T-helper 1 cell treated with Interleukin-12 subunit alpha and Interleukin-12 subunit beta and Interleukin-4 antibody, amounts not matched to agents 30 ng/mL and 1 ng/mL, for 36 hours (primary cell): Measurements from ENCODE around the gene ZBTB43. TPM values are rescaled to one million over a fixed set of nuclear protein-coding genes. Genes with fewer than 3 reads are reported as not detected.
"Not testable (repeated sequence)": the region's sequence is repeated elsewhere in the genome, so short reads cannot be mapped to it uniquely, and the experiment has no call there.

ENCODE experiments used
- intact Hi-C: fragments of 100-400 bp; cut with micrococcal nuclease; formaldehyde crosslinking; loops from one replicate; pipeline ENCODE4 v1.15.1; 2024
- total RNA-seq: library from RNA; stranded (reverse); gene quantifications from 2 replicates; pipeline ENCODE4 v1.2.3, GENCODE V29; 2022

The ZBTB43 gene
- total RNA-seq, 1 donor from 2014 or later: 23.6 TPM

DNA sequence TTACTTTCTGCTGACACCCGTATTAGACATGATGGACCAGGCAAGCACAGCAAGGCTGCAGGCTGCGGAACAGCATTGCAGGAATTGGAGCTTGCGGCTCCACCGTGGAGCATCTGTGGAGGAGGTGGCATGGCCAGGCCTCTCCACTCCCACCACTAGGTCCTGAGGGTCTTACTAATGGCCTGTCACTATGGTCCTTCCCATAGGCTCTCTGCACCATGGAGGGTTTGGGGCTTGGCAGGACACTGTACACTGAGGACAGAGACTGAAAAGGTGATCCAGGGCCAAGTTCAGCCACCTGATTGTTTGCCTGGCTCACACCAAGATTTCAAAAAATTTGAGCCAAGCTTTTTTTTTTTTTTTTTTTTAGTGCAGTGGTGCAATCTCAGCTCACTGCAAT, 14.3 kb upstream of the ZBTB43 start:
- intact Hi-C loops: no loop called here

GRCh38 chr9:126791406-126792230, 13.2 kb upstream of the ZBTB43 start:
- intact Hi-C loops: no loop called here

DNA sequence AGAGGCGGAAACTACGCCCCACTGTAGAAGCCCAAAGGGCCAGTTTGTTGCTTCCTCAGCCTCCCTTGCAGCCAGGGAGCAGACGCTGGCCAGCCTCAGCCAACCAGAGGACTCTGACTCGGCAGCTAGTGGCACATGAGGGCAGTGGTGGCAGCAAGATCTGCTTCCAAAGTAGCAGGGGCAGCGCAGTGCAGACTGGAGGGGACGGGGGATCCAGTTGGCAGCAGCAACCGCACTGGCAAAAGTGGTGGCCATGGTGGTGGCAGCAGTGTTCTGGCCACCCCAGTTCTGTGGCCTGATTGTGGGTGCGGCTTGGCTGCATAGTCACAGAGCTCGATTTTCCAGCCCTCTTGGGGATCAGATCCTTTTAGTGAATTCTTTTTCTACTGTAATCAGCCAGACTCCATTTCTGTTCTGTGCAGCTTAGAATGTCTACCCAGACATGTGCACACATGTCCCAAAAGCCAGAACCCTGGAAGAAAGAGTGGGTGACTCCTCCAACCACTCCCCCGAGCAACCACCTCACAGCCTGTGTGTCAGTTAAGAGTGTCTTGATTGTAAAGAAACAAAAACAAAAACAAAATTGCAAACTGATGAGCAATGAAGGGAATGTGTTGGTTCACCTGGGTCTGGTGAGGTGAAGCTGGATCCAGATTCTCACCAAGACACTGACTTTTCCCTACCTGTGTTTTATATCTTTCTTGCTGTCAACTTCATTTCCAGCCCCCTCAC, 11.0 kb upstream of the ZBTB43 start:
- intact Hi-C loops: no loop called here

DNA sequence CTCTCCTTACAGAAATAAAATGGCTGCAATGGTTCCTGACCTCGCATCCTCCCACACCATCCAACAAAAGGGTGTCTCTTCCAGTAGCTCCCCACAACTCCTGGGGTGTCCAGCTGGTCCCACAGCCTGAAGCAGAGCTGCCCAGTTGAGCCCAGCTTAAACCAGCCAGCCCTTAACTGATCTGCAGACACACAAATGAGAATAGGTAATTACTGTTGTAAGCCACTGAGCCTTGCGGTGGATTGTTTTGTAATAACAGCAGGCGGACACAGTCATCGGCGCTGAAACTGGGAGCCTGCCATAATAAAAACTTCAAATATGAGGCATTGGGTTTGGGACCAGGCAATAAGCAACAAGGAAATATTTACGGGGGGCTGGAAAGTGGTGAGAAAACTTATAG, 10.4 kb upstream of the ZBTB43 start:
- intact Hi-C loops: no loop called here

DNA sequence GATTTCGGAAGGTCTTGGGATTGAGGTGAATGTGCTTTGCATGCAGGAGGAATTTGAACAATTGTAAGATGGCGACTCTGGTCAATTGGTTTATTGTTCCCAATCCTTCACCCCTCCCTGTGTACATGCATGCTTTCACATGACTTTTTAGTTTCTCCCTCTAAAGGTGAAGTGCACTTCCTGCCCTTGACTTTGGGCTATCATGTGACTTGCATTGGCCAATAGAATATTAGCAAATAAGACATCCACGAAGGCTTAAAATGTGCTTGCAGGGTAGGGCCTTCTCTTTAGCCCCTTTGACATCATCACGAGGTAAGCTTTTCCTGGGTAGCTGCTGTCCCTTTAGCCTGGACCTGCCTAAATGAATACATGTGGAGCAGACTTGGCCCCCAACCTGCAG, 8.1 kb upstream of the ZBTB43 start:
- intact Hi-C loops: no loop called here

- intact Hi-C loops: no loop called here
Observed at GRCh38 chr9:126797903-126798302, 6.9 kb upstream of the ZBTB43 start.

DNA sequence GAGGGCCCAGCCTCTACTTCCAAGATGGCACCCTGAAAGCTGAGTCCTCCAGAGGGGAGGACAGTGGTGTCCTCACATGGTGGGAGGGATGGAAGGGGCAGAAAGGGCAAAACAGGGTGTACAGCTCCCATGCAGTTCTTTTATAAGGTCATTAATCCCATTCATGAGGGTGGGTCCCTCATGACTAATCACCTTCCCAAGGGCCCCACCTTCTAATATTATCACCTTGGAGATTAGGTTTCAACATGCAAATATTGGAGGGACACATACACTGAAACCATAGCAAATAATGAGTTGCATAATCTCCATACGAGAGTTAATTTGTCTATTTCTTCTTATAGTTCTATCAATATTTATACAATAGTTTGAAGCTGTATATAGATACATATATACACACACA, 5.8 kb upstream of the ZBTB43 start:
- intact Hi-C loops: no loop called here

DNA sequence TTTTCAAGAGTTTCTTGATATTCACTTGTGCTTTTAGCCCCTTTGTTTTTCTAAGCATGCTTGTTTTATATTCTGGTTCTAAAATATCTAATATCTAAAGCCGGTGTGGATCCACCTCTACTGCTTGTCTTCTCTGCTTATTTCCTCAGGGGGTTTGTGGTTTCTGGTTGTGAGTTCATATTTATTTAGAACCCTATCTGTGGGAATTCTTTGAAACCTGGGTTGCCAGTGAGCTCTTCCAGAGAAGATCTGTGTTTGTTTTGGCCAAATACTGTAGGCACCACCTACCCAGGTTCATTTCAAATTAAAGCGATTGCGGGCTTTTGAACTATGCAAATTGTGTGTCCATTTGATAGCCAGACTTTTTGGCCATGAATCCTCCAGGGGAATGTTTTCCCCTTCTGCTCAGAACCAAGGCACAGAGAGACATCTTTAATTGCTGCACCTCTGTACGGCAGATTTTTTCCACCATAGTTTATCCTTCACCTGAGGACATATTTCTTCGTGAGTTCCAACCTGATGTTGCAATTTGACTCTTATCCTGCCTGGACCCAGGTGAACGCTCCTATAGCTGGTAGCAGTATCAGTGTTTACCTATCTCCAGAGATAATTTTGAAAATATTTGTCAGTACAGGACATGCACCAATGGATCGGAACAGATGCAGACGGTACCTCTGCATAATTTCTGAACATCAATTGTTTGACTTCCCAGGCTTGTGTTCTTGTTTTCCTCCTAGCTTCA, 2.4 kb upstream of the ZBTB43 start:
- intact Hi-C loops: loop anchor here (10.0 kb wide), 1 partner anchor 1938 kb away; the partner anchor contains the start of genes ARPC5L and RPL35

GRCh38 chr9:126804198-126804695, 593 bp upstream of the ZBTB43 start:
- intact Hi-C loops: loop anchor here (2.0 to 10.0 kb wide), 2 partner anchors 15 to 1939 kb away; partner anchors contain the start of genes ARPC5L and RPL35

- intact Hi-C loops: loop anchor here (1.0 to 10.0 kb wide), 7 partner anchors 13 to 1941 kb away; partner anchors contain the start of genes ARPC5L, HSPA5, RALGPS1 and RPL35
Observed at GRCh38 chr9:126805554-126806262, 868 bp downstream of the ZBTB43 start.

DNA sequence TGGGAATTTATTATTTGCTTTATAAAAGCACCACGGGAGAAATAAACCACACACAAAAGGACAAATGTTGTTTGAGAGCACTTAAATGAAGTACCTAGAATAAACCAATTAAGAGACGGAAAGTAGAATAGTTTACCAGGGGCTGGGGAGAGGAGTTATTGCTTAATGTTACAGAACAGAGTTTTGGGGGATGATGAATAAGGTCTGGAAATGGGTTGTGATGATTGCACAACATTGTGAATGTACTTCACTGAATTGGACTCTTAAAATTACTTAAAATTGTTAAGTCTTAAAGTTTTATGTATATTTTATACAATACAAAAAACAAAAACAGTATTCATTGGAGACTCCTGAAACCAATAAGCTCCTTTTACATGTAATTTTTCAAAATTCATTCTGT, 1.5 kb downstream of the ZBTB43 start:
- intact Hi-C loops: loop anchor here (10.0 kb wide), 1 partner anchor 1942 kb away; the partner anchor contains the start of genes ARPC5L and RPL35

DNA sequence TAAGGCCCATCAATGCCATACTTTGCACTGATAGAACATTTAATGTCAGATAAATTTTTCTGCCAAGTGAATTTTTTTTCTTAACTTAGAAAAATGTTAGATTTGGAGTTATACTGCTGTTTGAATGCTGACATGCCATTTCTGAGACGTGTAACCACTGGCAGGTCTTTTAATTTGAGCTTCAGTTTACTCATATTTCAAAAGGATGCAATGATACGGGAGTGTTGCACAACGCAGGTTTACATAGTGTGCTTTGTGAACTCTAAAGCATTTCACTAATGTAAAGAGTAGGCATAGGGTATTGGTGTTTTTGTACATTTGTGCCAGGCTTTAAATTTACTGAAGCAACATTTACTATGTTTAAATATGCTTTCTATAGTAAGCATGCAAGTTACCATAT, 4.2 kb downstream of the ZBTB43 start:
- intact Hi-C loops: loop anchor here (10.0 kb wide), 1 partner anchor 1944 kb away; the partner anchor contains the start of genes ARPC5L and RPL35

- intact Hi-C loops: not testable (repeated sequence)
Observed at GRCh38 chr9:126810221-126810620, 5.4 kb downstream of the ZBTB43 start.

DNA sequence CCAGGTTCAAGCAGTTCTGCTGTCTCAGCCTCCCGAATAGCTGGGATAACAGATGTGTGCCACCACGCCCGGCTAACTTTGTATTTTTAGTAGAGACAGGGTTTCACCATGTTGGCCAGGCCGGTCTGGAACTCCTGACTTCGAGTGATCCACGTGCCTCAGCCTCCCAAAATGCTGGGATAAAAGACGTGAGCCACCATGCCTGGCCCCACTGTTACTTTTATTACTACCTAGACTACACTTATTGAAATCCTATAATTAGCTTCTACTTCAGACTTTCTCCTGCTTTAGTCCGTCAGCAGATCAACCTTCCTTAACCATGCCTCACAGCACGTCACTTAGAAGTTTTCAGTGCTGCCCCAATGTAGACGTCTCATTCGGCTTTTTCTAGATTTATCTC, 8.2 kb downstream of the ZBTB43 start:
- intact Hi-C loops: no loop called here

- intact Hi-C loops: no loop called here
Observed at GRCh38 chr9:126814091-126814490, 9.3 kb downstream of the ZBTB43 start.

DNA sequence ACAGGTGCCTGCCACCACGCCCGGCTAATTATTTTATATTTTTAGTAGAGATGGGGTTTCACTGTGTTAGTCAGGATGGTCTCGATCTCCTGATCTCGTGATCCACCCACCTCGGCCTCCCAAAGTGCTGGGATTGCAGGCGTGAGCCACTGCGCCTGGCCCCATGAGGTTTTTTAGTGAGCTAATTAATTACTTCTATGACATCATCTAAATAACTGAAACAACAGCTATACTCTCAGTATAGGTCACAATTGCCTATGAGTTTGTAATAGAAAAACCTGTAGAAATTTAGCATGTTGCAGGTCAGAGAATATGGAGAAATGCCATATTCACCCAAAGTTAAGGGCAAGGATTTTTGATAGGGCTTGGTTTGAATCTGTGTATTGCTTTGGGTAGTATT, 12.8 kb downstream of the ZBTB43 start:
- intact Hi-C loops: loop anchor here (2.0 kb wide), 1 partner anchor 13 kb away; the partner anchor contains the start of gene ZBTB43

DNA sequence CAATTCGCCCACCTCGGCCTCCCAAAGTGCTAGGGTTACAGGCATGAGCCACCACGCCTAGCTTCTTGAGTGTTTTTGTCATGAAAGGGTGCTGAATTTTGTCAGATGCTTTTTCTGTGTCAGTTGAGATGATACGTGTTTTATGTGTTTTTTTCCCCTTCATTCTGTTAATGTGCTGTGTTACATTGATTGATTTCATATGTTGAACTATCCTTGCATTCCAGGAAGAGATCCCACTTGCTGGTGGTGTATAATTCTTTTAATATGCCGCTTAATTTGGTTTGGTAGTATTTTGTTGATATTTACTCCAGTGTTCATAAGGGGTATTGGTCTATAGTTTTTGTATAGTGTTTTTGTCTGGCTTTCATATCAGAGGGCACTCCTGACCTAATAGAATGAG, 13.6 kb downstream of the ZBTB43 start:
- intact Hi-C loops: loop anchor here (2.0 kb wide), 1 partner anchor 14 kb away; the partner anchor contains the start of gene ZBTB43

DNA sequence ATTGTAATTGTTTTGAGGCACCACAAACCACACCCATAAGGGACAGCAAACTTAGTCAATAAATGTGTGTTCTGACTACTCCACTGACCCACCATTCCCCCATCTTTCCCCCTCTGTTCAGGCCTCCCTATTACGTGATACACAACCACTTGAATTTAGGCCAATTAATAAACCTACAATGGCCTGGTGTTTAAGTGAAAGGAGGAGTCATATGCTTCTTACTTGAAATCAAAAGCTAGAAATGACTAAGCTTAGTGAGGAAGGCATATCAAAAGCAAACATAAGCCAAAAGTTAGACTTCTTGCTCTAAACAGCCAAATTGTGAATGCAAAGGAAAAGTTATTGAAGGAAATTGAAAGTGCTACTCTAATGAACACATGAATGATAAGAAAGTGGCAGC, 14.6 kb downstream of the ZBTB43 start:
- intact Hi-C loops: loop anchor here (2.0 kb wide), 1 partner anchor 15 kb away; the partner anchor contains the start of gene ZBTB43

- intact Hi-C loops: no loop called here
Observed at GRCh38 chr9:126822278-126822677, 17.4 kb downstream of the ZBTB43 start.

DNA sequence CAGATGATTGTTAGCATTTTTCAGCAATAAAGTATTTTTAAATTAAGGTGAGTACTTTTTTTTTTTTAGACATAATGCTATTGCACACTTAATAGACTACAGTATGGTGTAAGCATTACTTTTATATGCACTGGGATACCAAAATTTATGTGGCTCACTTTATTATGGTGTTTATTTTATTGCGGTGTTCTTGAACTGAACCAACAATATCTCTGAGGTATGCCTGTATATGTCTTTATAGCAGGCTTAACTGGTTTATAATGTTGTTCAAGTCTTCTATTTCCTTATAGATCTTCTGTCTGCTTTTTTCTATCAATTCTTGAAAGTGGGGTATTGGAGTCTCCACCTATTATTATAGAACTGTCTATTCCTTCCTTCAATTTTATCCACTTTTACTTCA, 18.0 kb downstream of the ZBTB43 start:
- intact Hi-C loops: no loop called here
